Sigmoid colon (tissue), 7 donors: ENCODE data around the gene NVL. TPM values are rescaled to one million over a fixed set of nuclear protein-coding genes. Genes with fewer than 3 reads are reported as not detected.

Experiments used
- DNase-seq: peaks from one replicate; pipeline ENCODE4 v3.0.0-alpha.2; 2019
- H3K27ac ChIP-seq, 4 donors: fragments of 200-600 bp; sonication (generic); one replicate each; pipeline ENCODE4 v1.5.1; 2016 to 2019; ENCODE audit warnings: mild to moderate bottlenecking in 1 of 4
- H3K27me3 ChIP-seq, 3 donors: fragments of 200-600 bp; sonication (generic); one replicate each; pipeline ENCODE4 v1.5.1; 2019; ENCODE audit warnings: mild to moderate bottlenecking in 1 of 3
- H3K36me3 ChIP-seq, 4 donors: fragments of 200-600 bp; sonication (generic); one replicate each; pipeline ENCODE4 v1.5.1; 2016 to 2019
- H3K4me1 ChIP-seq, 4 donors: fragments of 200-600 bp; sonication (generic); one replicate each; pipeline ENCODE4 v1.5.1; 2017 to 2019
- H3K4me3 ChIP-seq, 4 donors: fragments of 200-600 bp; sonication (generic); one replicate each; pipeline ENCODE4 v1.5.1; 2017 to 2019; ENCODE audit warnings: mild to moderate bottlenecking in 2 of 4, moderate library complexity in 1 of 4
- H3K9me3 ChIP-seq, 4 donors: fragments of 200-600 bp in 3 of 4; sonication (generic) in 3 of 4; one replicate each; pipeline versions ENCODE4 v1.5.1 to v1.6.1; 2013 to 2019
- EP300 ChIP-seq, 4 donors: sonication (generic); formaldehyde crosslinking; IDR thresholded peaks; one replicate each; pipeline ENCODE4 v1.6.1; 2017; ENCODE audit warnings: antibody characterized with exemption in 4 of 4
- POLR2A ChIP-seq, 2 donors: fragments of 450-650 bp; IDR thresholded peaks; one replicate each; pipeline ENCODE4 v1.6.1; 2016; ENCODE audit warnings: antibody characterized with exemption in 2 of 2, mild to moderate bottlenecking in 2 of 2, moderate library complexity in 2 of 2
- POLR2AphosphoS5 ChIP-seq, 4 donors: sonication (generic); formaldehyde crosslinking; IDR thresholded peaks; one replicate each; pipeline ENCODE4 v1.6.1; 2017; ENCODE audit warnings: antibody characterized with exemption in 4 of 4
- WGBS, 2 donors: extraction: QIAGEN DNeasy Blood & Tissue Kit; methylation state at CpG; one replicate each; pipeline ENCODE4 v1.1.7; 2013; 5-methylcytosine and 5-hydroxymethylcytosine counted together
- intact Hi-C: fragments of 100-400 bp; cut with DNase I; formaldehyde crosslinking; loops from one replicate; pipeline ENCODE4 v1.15.1; 2023
- polyA plus RNA-seq, 3 donors: library from polyadenylated mRNA; stranded (reverse); fragments of 200-250 nt; gene quantifications; one replicate each; pipeline ENCODE4 v1.2.3, GENCODE V29; 2013
- total RNA-seq, 4 donors: library from RNA; depleted of rRNA; stranded (reverse); fragments of >200 nt; gene quantifications; one replicate each; pipeline ENCODE4 v1.1.0, GENCODE V29; 2016
- TF ChIP-seq, protein P1 (sequence below), 4 experiments: fragments of 450-650 bp in 3 of 4; fragments of 200-600 bp in 1 of 4; IDR thresholded peaks; one replicate each; pipeline ENCODE4 v1.5.1; 2016 to 2019; ENCODE audit warnings: antibody characterized with exemption in 4 of 4, mild to moderate bottlenecking in 3 of 4, moderate library complexity in 2 of 4
- donor health status: healthy with polysubstance abuse.
- donor health status: Bipolar disorder and iron deficiency.
- donor health status: healthy.

Gene NVL
- 10 to 100 TPM; 21.4 to 26.6 (median 24.5) TPM for total RNA-seq
- polyA plus RNA-seq = 10 to 100 TPM; 25.0 to 32.4 (median 30.6) TPM

DNA sequence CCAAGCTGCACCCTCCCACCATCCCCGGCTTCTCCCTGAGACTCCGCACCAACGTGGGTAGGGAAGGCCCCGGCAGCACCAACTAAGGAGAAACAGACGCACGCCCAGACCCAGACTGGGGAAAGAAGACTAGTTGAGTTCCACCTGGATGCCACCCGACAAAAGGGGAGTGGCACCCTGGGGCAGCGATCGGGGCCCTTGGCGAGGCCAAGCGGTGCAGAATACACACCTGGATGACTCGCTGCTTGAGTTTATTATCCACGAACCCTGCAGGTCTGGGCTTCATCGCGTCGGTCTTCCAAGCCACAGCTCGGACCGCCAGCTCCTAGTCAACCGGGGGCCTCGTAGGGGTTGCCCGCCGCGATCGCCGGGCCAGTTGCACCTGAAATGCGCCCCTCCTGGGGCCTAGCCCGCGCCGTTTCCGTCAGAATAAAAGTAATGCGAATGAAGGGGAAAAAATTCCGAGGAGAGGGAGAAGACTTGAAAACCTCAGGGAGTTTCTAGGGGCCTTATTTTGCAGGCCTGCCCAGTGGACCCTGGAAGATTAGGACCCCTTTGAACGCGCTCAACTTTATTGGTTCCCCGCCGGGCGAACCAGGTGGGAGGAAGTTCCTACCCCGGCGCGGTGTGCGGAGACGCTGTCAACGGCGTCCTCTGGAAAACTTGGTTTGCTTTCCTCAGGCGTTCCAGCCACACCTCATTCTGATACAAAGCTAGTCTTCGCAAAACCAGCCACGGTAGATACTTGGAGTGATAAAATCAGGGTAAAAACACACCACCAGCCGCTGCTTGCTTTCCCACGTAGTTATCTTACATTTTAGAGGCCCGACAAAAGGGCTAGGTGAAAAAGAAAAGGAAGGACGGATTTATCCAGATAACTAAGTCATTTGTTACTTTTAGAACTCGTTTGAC is at the start of gene NVL:
TSS of gene NVL (minus strand) at position 331 of the 912 bp plus-strand sequence. CDS start at position 286, 45 bp downstream.
- intact Hi-C loops = loop anchor here (2.0 to 5.0 kb wide), 2 partner anchors 27 to 148 kb away; partner anchors contain the start of genes CNIH4 and DEGS1
- H3K4me1 ChIP-seq = peaks cover 0 to 30% (median 19%) of the 10 kb centered on the region in 4 donors
- whole genome bisulfite sequencing, 2 donors = 0 to 1% methylated on average over 52 of the region's 52 CpGs

DNA sequence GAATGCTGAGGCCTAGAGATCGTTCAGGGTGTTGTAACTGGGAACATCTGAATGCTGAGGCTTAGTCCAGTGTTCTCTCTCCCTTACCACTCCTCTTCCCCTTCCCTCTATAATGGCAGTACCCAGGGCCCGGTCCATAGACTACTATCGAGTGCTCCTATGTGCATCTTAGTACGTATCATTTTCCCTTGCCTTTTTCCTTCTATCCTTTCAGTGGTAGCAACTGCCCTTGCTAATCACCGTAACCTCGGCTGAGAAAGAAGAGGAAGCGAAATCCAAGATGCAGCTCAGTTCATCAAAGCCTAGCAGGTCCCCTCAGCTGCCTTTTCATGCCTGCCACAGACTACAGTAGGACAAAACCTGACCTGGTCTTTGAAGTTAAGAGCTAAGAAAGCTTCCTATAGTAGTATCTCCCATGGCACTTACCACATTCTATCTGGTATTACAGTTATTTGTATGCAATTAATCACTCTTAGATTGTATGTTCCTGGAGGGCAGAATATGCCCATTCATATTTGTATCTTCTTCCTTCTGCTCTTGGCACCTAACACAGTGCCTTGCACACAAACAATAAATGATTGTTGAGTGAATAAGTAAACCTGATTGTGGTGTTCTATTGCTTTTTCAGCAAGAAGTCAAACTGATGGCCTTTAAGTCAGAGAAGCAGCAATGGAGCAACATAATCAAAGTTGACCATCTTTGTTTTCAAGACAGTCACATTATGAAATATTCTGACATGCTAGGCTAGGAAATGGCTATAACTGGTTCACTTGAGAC is 49.1 kb upstream of the NVL start:
- intact Hi-C loops = no loop called here
- no peak for TF ChIP-seq EP300 (IDR thresholded peaks at IDR 0.05)
- TF ChIP-seq, protein P1, sequence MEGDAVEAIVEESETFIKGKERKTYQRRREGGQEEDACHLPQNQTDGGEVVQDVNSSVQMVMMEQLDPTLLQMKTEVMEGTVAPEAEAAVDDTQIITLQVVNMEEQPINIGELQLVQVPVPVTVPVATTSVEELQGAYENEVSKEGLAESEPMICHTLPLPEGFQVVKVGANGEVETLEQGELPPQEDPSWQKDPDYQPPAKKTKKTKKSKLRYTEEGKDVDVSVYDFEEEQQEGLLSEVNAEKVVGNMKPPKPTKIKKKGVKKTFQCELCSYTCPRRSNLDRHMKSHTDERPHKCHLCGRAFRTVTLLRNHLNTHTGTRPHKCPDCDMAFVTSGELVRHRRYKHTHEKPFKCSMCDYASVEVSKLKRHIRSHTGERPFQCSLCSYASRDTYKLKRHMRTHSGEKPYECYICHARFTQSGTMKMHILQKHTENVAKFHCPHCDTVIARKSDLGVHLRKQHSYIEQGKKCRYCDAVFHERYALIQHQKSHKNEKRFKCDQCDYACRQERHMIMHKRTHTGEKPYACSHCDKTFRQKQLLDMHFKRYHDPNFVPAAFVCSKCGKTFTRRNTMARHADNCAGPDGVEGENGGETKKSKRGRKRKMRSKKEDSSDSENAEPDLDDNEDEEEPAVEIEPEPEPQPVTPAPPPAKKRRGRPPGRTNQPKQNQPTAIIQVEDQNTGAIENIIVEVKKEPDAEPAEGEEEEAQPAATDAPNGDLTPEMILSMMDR (IDR thresholded peaks at IDR 0.05) = no peak
- no peak for TF ChIP-seq POLR2AphosphoS5 (IDR thresholded peaks at IDR 0.05)
- no peak for TF ChIP-seq POLR2A (IDR thresholded peaks at IDR 0.05)
- Histone ChIP-seq H3K9me3 (no peaks in the 10 kb centered on the region), H3K27me3 (no peaks in the 10 kb centered on the region), H3K27ac (no peak overlapping the region), H3K4me3 (no peak overlapping the region), H3K36me3 (peaks cover 9 to 58% (median 30%) of the 10 kb centered on the region in 4 donors), H3K4me1 (peaks cover 0 to 14% (median 0%) of the 10 kb centered on the region in 4 donors)
- 79 to 89% methylated on average over 7 of the region's 7 CpGs for WGBS, 2 donors
- DNase-seq = no peak

More for the DNA sequence above, at the start of gene NVL:
- Histone ChIP-seq H3K27me3 (no peaks in the 10 kb centered on the region), H3K36me3 (peaks cover 0 to 12% (median 2%) of the 10 kb centered on the region in 4 donors), H3K27ac (peak within 1 kb of the TSS; percentile 79 to 92 (median 84)), H3K4me3 (peak within 1 kb of the TSS; percentile 71 to 82 (median 78)), H3K9me3 (no peaks in the 10 kb centered on the region)
- peak; percentile 87 for DNase-seq
- no peak for TF ChIP-seq EP300 (IDR thresholded peaks at IDR 0.05)
- peak; percentile 66 to 83 (median 77) for TF ChIP-seq POLR2AphosphoS5 (IDR thresholded peaks at IDR 0.05)
- peak; percentile 38 to 41 for TF ChIP-seq POLR2A (IDR thresholded peaks at IDR 0.05)
- TF ChIP-seq, protein P1 (IDR thresholded peaks at IDR 0.05) = no peak

GRCh38 chr1:224377676-224378006 is 47.7 kb upstream of the NVL start:
- TF ChIP-seq, protein P1 (IDR thresholded peaks at IDR 0.05) = no peak
- TF ChIP-seq POLR2A (IDR thresholded peaks at IDR 0.05) (no peak), POLR2AphosphoS5 (IDR thresholded peaks at IDR 0.05) (no peak), EP300 (IDR thresholded peaks at IDR 0.05) (no peak)

DNA sequence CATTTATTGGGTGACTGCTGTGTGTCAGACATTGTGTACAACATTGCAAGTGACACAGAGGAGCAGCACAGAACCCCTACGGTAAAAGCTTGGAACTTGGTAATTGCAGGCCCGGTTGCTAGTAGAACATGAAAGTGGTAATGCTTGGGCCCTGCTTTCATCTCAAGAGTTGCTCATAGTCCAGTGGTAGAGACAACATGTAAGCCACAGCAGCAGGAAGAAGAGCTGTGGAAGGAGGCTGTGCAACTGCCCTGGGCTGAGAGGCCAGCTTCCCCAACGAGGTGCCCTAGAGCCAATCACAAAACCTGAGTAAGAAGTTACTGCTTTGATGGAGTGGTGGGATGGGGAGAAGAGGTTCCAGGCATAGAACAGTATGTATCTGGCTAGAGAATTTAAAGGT is 45.1 kb upstream of the NVL start:
- TF ChIP-seq, protein P1 (IDR thresholded peaks at IDR 0.05) = no peak
- TF ChIP-seq EP300 (IDR thresholded peaks at IDR 0.05) (no peak), POLR2A (IDR thresholded peaks at IDR 0.05) (no peak), POLR2AphosphoS5 (IDR thresholded peaks at IDR 0.05) (no peak)
- H3K4me1 ChIP-seq = peaks cover 0 to 14% (median 0%) of the 10 kb centered on the region in 4 donors
- H3K9me3 ChIP-seq = no peaks in the 10 kb centered on the region
- H3K27ac ChIP-seq = no peak overlapping the region
- no peak for DNase-seq
- 75 to 79% methylated on average over 3 of the region's 3 CpGs for WGBS, 2 donors
- no peak overlapping the region for H3K4me3 ChIP-seq
- no peaks in the 10 kb centered on the region for H3K27me3 ChIP-seq
- intact Hi-C loops = no loop called here
- peaks cover 19 to 87% (median 47%) of the 10 kb centered on the region in 4 donors for H3K36me3 ChIP-seq

More at GRCh38 chr1:224377676-224378006, 47.7 kb upstream of the NVL start:
- Histone ChIP-seq H3K36me3 (peaks cover 13 to 71% (median 38%) of the 10 kb centered on the region in 4 donors), H3K27me3 (no peaks in the 10 kb centered on the region), H3K9me3 (no peaks in the 10 kb centered on the region), H3K4me3 (no peak overlapping the region), H3K4me1 (peaks cover 0 to 14% (median 0%) of the 10 kb centered on the region in 4 donors), H3K27ac (peak overlapping the region in 1 of 4 donors; percentile 29)
- intact Hi-C loops = no loop called here
- WGBS, 2 donors = 81 to 84% methylated on average over 2 of the region's 2 CpGs
- no peak for DNase-seq
